Spinal cord (tissue), 10 donors: ENCODE results near the gene ADAMTS12. TPM values are rescaled to one million over a fixed set of nuclear protein-coding genes. Genes with fewer than 3 reads are reported as not detected.

ENCODE experiments used
- DNase-seq, 6 donors: peaks; one replicate each; pipeline versions ENCODE4 v3.0.0 to v3.0.0-alpha.2; 2013 to 2015; ENCODE audit warnings: low spot score in 6 of 6, low read depth in 4 of 6
- H3K27ac ChIP-seq: one replicate; pipeline ENCODE4 v1.5.1; 2013; ENCODE audit warnings: low read depth, low read length, control low read depth
- H3K27me3 ChIP-seq: one replicate; pipeline ENCODE4 v1.6.1; 2013; ENCODE audit warnings: low read length; ENCODE audit not compliant: control insufficient read depth, insufficient read depth
- H3K36me3 ChIP-seq: one replicate; pipeline ENCODE4 v1.6.1; 2013; ENCODE audit warnings: low read length; ENCODE audit not compliant: control insufficient read depth, insufficient read depth
- H3K4me1 ChIP-seq: one replicate; pipeline ENCODE4 v1.6.1; 2013; ENCODE audit warnings: low read length; ENCODE audit not compliant: control insufficient read depth, insufficient read depth
- H3K4me3 ChIP-seq: one replicate; pipeline ENCODE4 v1.5.1; 2013; ENCODE audit warnings: low read depth, low read length, control low read depth
- H3K9me3 ChIP-seq: one replicate; pipeline ENCODE4 v1.6.1; 2013; ENCODE audit warnings: low read length; ENCODE audit not compliant: control insufficient read depth, insufficient read depth
- WGBS: methylation state at CpG from one replicate; pipeline ENCODE4 v1.1.5; 2013; ENCODE audit warnings: missing lambda C conversion rate; ENCODE audit not compliant: insufficient coverage; 5-methylcytosine and 5-hydroxymethylcytosine counted together
- polyA plus RNA-seq, 2 donors: library from polyadenylated mRNA; unstranded; fragments of 120-200 nt; gene quantifications; one replicate each; pipeline ENCODE4 v1.2.1, GENCODE V29; 2013; ENCODE audit not compliant: insufficient read length in 2 of 2
- total RNA-seq, 2 donors: library from RNA; depleted of rRNA in 1 of 2; stranded (reverse); fragments of 120-200 nt in 1 of 2; fragments of >200 nt in 1 of 2; gene quantifications; one replicate each; pipeline versions ENCODE4 v1.2.3 to v1.2.4, GENCODE V29; 2013 to 2014
- donor health status: healthy.

ADAMTS12 gene
- total and polyA plus RNA-seq, 4 donors: 8.1 to 44.5 (median 13.5) TPM

DNA sequence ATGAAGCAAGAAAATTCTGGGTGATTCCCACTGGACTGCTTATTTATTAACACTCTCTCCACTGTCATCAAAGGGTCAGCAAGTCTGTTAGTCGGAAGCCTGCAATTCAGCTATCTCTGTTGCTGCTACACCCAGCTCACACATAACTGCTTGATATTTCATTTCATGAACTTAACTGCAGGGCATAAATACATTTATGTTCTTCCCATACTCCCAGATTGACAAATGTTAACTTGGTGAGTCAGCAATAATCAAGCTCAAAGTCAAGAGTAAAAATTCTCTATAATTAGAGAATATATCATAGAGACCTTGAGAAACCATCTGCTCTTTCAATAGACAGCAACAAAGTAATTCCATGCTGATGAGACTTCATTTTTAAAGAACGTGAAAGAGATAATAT is 198.8 kb downstream of the ADAMTS12 start:
- no peak for DNase-seq
- WGBS: 93% methylated on average over 1 of the region's 2 CpGs

GRCh38 chr5:33691856-33692255 is 199.9 kb downstream of the ADAMTS12 start:
- DNase-seq: no peak
- H3K36me3 ChIP-seq: no peaks in the 10 kb centered on the region
- no peak overlapping the region for H3K4me3 ChIP-seq
- H3K9me3 ChIP-seq: peaks cover 2% of the 10 kb centered on the region
- no peak overlapping the region for H3K27ac ChIP-seq
- no peaks in the 10 kb centered on the region for H3K4me1 ChIP-seq
- no peaks in the 10 kb centered on the region for H3K27me3 ChIP-seq

More for the DNA sequence above, 198.8 kb downstream of the ADAMTS12 start:
- no peaks in the 10 kb centered on the region for H3K4me1 ChIP-seq
- no peaks in the 10 kb centered on the region for H3K27me3 ChIP-seq
- H3K4me3 ChIP-seq: no peak overlapping the region
- peaks cover 2% of the 10 kb centered on the region for H3K9me3 ChIP-seq
- no peaks in the 10 kb centered on the region for H3K36me3 ChIP-seq
- H3K27ac ChIP-seq: no peak overlapping the region

GRCh38 chr5:33690374-33691135 is 201.2 kb downstream of the ADAMTS12 start:
- H3K27ac ChIP-seq: no peak overlapping the region
- H3K36me3 ChIP-seq: no peaks in the 10 kb centered on the region
- no peaks in the 10 kb centered on the region for H3K4me1 ChIP-seq
- no peak overlapping the region for H3K4me3 ChIP-seq
- peaks cover 2% of the 10 kb centered on the region for H3K9me3 ChIP-seq
- 67% methylated on average over 2 of the region's 9 CpGs for WGBS
- no peak for DNase-seq
- no peaks in the 10 kb centered on the region for H3K27me3 ChIP-seq

DNA sequence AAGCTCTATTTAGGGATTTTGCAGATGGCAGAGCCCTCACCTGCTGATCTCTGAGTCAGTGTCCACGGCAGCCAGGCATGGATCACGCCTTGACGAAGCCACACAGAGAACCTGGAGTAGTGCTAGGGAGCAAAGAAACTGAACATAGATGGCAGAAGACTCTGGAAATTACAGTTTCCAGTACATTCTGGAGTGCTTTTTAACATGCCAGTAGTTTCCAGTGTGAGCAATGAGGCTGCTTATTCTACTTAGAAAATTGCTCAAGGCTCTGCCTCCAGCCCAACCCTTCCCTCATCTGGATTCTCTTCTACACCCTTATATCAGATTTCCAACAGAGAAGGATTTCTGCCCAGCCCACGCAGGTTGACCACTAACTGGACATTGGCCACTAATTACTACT is 203.3 kb downstream of the ADAMTS12 start:
- Histone ChIP-seq H3K36me3 (no peaks in the 10 kb centered on the region), H3K4me1 (no peaks in the 10 kb centered on the region), H3K9me3 (peaks cover 2% of the 10 kb centered on the region), H3K4me3 (no peak overlapping the region), H3K27me3 (no peaks in the 10 kb centered on the region), H3K27ac (no peak overlapping the region)
- WGBS: 87% methylated on average over 4 of the region's 4 CpGs
- DNase-seq: no peak

GRCh38 chr5:33688066-33688465 is 203.7 kb downstream of the ADAMTS12 start:
- peaks cover 2% of the 10 kb centered on the region for H3K9me3 ChIP-seq
- no peak overlapping the region for H3K4me3 ChIP-seq
- DNase-seq: no peak
- no peaks in the 10 kb centered on the region for H3K4me1 ChIP-seq
- H3K27me3 ChIP-seq: no peaks in the 10 kb centered on the region
- no peaks in the 10 kb centered on the region for H3K36me3 ChIP-seq
- 88% methylated on average over 3 of the region's 3 CpGs for WGBS
- H3K27ac ChIP-seq: no peak overlapping the region

GRCh38 chr5:33685873-33686755 is 205.7 kb downstream of the ADAMTS12 start:
- WGBS: 62% methylated on average over 5 of the region's 11 CpGs
- H3K4me1 ChIP-seq: no peaks in the 10 kb centered on the region
- H3K27me3 ChIP-seq: no peaks in the 10 kb centered on the region
- H3K36me3 ChIP-seq: no peaks in the 10 kb centered on the region
- H3K27ac ChIP-seq: no peak overlapping the region
- DNase-seq: no peak
- no peak overlapping the region for H3K4me3 ChIP-seq
- H3K9me3 ChIP-seq: no peaks in the 10 kb centered on the region

DNA sequence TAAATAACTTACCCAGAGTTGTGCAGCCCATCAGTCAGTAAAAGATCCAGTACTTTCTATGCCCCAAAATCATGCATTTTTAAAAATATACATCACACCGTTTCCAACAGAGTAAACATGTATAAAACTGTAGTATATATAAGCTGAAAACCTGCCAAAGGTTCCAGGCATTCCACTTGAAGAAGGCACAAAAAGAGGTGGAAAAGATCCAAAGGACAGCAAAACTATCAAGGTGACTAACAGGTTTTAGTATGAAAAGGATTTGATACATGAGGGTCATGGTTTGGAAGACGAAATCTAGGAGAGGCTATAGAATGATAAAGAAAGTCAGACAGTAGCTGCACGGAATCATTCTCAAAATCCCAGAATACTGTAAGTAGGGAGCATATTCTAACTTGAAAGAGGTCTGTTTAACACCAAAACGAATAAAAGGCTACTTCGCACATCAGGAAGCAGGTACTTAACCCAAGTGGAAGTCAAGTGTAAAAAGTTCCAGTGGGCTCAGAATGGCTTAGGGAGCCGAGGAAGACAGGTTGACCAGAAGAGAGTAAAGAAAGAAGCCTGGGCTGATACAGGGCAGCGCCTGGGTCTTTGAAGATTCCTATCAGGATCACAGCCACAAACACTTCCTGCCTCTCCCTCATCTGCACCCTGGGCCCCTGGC is 207.2 kb downstream of the ADAMTS12 start:
- no peaks in the 10 kb centered on the region for H3K36me3 ChIP-seq
- DNase-seq: no peak
- no peaks in the 10 kb centered on the region for H3K27me3 ChIP-seq
- H3K4me1 ChIP-seq: no peaks in the 10 kb centered on the region
- H3K4me3 ChIP-seq: no peak overlapping the region
- WGBS: 90% methylated on average over 3 of the region's 7 CpGs
- H3K27ac ChIP-seq: no peak overlapping the region
- no peaks in the 10 kb centered on the region for H3K9me3 ChIP-seq

GRCh38 chr5:33679791-33680190 is 212.0 kb downstream of the ADAMTS12 start:
- no peaks in the 10 kb centered on the region for H3K9me3 ChIP-seq
- H3K4me3 ChIP-seq: no peak overlapping the region
- DNase-seq: no peak
- no peaks in the 10 kb centered on the region for H3K36me3 ChIP-seq
- 86% methylated on average over 2 of the region's 2 CpGs for WGBS
- H3K27me3 ChIP-seq: no peaks in the 10 kb centered on the region
- no peak overlapping the region for H3K27ac ChIP-seq
- H3K4me1 ChIP-seq: no peaks in the 10 kb centered on the region

GRCh38 chr5:33675958-33676464 is 215.8 kb downstream of the ADAMTS12 start:
- peak in 2 of 6 donors; percentile 5 to 12 for DNase-seq
- H3K4me3 ChIP-seq: no peak overlapping the region
- no peaks in the 10 kb centered on the region for H3K27me3 ChIP-seq
- H3K4me1 ChIP-seq: no peaks in the 10 kb centered on the region
- WGBS: 100% methylated on average over 1 of the region's 3 CpGs
- no peaks in the 10 kb centered on the region for H3K36me3 ChIP-seq
- no peak overlapping the region for H3K27ac ChIP-seq
- H3K9me3 ChIP-seq: no peaks in the 10 kb centered on the region
